HG02798 (cell line): ENCODE data around the gene HSD3B7.
"Not testable (repeated sequence)": the region's sequence is repeated elsewhere in the genome, so short reads cannot be mapped to it uniquely, and the experiment has no call there.

Experiments used
- ATAC-seq: cut with Tn5 transposase; IDR thresholded peaks from one replicate; pipeline ENCODE4 v1.9.1; 2021; ENCODE audit warnings: mild to moderate bottlenecking; ENCODE audit not compliant: unreplicated experiment, poor library complexity

Gene HSD3B7

DNA sequence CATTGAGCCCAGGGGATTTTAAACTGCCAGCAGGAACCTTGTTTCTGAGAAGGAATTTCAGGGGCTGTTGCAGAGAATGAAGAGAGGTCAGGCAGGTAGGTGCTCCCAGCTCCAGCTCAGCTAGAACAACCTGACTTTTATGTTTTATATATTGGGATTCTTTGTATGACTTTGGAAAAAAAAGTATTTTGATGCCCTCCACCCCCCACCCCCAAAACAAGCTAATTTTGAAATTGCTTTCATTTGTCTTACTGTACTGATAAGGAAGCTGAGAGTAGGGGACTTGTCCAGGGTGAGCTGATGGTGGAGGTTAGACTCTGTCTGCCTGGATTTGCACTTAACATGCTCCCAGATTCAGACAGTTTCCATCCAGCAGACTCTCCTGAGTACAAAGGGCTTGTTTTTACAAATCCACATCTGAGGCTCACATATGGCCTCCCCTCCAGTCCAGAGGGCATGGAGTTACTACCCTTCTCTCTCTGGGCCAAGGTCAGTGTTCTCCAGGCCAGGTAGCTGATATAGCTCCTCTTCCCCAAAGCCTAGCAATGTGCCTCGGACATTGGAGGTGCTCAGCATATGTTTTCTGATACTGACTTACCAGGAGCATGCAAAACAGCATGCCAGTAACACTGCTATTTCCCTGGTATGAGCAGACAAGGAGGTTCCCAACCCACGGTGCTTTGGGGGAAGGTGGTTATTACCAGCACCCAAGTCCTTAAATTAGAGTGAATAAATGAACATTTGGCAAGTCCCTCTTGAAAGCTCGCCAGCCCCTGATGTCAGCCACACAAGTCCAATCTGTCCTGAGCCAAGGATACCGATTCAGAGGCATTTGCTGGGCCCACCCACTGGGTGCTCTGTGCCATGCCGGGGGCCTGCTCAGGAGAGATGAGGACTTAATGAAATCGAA, 14.1 kb downstream of the HSD3B7 start:
- no peak for ATAC-seq

DNA sequence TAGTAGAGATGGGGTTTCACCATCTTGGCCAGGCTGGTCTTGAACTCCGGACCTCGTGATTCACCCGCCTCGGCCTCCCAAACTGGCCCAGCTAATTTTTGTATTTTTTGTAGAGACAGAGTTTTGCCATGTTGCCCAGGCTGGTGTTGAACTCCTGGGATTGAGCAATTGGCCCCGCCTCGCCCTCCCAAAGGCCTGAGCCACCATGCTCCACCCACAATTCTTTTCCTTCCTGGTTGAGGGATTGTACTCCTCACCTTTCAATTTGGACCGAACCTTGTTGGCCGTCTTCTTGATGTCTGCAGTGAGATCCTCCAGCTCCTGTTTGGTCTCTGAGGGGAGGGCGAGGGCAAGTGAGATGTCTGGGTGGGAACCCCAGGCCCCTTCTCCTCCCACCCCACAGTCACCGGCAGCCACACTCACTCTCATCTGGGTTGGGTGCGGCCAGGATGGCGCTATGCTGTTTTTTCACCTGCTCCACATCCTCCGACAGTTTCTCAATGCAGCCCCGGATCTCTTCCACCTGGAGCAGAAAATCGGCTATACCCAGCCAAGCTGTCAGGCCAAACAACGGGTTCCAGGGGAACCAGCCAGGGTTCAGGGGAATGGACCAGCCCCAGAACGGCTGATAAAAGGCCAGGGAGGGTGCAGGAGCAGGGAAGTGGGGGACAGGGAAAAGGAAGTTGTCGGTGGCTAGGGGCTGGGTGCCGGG, 15.8 kb downstream of the HSD3B7 start:
- ATAC-seq: no peak

DNA sequence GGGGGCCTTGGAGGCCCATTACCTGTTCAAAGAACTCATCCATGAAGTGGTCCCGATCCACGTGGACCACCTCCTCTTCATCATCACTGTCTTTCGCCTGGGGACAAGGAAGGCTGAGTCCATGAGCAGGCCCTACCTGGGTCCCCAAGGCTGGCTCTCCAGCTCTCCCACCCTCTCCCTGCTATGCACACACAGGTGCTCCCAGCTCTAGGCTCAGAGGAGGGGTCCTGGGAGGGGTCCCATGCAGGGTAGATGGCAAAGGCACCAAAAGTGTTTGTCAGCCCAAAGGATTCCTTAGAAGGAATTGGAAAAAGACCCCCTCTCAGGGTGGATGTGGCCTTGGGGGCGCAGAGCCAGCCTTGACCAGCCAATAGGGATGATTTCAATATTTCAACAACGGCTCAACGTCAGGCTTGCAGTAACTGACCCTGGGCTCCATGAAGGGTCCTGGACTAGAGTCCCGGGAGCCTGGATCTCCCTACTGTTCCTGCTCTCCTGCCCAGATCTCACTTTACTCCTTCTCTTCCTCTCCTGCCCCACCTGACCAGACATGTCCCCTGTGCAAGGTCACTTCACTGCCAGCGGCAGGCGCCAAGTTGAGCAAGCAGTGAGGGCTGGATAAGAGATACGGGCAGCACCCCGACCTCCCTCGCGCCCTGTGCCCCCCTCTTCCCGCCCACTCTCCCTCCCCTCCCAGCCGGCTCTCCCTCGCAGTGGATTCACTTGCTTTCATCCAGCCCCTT, 16.7 kb downstream of the HSD3B7 start:
- ATAC-seq: no peak

GRCh38 chr16:31002250-31002700, 17.3 kb downstream of the HSD3B7 start:
- ATAC-seq: no peak

DNA sequence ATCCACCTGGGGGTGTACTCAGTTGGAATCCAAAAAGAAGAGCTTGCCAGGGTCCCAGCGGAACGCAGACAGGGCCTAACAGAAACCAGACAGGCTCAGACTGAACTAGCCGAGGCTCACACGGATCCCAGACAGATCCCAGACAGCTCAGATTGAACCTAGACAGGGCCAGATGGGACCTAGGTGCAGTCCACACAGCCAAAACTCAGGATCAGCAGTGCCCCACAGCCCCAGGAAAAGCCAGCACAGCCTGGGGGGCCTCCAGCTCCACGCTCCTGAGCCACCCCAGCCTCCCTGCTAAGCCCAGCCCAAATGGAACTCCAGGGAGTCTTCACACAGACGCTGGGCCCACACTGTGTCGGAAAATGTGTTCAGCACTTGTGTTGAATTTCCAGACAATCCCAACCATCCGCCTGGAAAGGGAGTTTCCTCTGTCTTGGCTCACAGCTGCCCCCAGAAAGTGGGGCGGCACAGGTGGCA, 17.9 kb downstream of the HSD3B7 start:
- ATAC-seq: no peak

DNA sequence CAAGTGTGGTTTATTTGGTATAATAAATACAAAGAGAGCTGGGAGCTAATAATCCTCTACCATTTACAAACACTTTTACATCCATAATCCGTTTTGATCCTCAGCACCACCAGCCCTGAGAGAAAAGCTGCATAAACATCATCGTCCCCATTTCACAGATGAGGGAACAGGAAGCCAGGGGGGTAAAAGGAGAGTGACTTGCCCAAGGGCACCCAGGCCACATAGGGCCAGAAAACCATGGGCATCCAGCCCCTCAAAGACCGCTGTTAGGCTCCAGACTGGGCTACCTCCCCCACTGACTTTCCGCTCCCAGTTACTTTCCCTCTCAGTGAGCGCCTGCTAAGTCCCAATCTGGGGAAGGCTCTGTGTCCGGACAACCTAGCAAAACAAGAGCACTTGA, 18.7 kb downstream of the HSD3B7 start:
- ATAC-seq: no peak

DNA sequence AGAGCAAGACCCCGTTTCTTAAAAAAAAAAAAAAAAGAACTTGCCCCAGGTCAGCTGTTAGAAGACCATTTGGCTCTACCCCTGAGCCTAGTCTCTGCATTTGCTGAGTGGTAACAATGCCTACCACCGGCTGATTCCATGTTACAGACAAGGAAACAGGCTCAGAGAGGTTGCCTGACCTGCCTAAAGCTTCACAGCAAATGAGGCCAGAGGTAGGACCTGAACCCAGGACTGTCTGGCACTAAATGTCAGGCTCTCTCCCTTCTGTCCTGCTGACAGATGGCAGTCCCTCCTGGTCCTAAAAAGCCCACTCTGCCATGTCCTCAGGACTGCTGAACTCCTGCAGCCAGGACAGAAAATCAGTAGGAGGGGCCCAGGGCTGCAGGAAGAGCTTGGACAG, 19.7 kb downstream of the HSD3B7 start:
- no peak for ATAC-seq

- no peak for ATAC-seq
Measured at GRCh38 chr16:31005350-31006085, 20.5 kb downstream of the HSD3B7 start.

GRCh38 chr16:31006086-31006385, 21.0 kb downstream of the HSD3B7 start:
- no peak for ATAC-seq

DNA sequence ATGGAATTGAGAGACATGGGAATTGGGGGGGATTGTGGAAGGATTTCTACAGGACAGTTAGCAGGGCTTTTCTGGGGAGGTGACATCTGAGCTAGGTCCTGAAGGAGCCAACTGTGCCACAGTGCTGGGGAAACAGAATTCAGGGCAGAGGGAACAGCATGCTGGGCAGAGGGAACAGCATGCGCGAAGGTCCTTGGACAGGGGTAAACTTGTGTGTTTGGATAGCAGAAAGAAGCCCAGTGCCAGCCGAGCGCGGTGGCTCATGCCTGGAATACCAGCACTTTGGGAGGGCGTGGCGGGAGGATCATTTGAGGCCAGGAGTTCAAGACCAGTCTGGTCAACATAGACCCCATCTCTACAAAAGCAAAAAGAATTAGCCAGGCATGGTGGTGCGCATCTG, 21.6 kb downstream of the HSD3B7 start:
- ATAC-seq: no peak

- no peak for ATAC-seq
Measured at GRCh38 chr16:31007684-31008083, 22.7 kb downstream of the HSD3B7 start.

GRCh38 chr16:31008149-31008548, 23.1 kb downstream of the HSD3B7 start:
- ATAC-seq: no peak

GRCh38 chr16:31008551-31008950, 23.5 kb downstream of the HSD3B7 start:
- ATAC-seq: no peak

DNA sequence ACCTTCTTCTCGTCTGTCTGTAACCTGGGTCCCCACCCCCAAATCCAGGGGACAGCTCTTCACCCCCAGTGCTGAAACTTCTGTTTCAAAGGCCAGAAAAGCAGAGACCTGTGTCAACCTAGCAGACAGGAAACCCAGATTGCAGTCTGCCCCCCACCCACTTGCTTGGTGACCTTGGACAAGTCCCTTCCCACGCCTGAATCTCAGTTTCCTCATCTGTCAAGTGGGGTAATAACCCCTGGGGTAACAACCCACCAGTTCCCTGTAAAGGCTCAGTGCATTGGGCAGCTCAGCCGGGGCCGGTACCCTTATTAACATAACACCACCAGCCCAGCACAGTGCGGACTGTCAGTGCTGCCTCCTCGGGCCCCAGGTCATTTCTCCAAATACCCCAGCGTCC, 24.1 kb downstream of the HSD3B7 start:
- ATAC-seq: no peak

DNA sequence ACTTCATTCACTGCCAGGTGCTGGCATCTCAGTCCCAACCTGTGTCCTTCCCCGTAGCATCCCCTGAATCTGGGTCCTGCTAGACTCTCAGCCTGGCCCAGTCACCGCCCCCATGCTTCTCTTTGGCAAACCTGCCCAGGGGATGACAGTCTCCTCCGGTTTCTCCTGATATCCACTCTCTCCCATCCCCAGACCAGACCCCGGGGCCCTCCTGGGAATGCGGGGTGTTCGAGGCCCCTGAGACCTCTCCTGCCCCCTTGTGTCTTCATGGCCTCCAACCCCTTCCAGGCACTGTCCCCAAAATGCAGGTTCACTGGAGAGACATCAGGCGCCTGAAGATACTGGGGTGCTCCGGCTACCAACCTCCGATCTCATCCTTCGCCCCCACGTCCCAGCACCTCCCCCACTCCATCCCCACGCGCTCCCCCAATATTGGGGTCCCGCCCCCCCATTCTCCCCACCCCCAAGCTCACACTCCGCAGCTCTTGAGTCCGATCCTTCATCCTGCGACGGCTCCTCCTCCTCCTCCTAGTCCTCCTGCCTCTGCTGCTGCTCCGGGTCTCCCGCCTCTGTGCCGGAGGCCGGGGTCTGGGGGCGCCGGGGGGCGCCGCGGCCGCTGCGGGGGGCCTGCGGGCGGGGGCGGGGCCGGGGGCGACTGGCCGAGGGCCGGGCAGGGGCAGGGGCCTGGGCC, 25.0 kb downstream of the HSD3B7 start:
- ATAC-seq: no peak

GRCh38 chr16:31010585-31011325, 25.7 kb downstream of the HSD3B7 start, which contains the start of gene STX1B:
STX1B (minus strand) TSS chr16:31010638; CDS start chr16:31010396, 242 bp downstream.
- no peak for ATAC-seq

GRCh38 chr16:31011815-31012214, 26.8 kb downstream of the HSD3B7 start:
- ATAC-seq: not testable (repeated sequence)

- ATAC-seq: not testable (repeated sequence)
Measured at GRCh38 chr16:31013292-31013691, 28.3 kb downstream of the HSD3B7 start.

DNA sequence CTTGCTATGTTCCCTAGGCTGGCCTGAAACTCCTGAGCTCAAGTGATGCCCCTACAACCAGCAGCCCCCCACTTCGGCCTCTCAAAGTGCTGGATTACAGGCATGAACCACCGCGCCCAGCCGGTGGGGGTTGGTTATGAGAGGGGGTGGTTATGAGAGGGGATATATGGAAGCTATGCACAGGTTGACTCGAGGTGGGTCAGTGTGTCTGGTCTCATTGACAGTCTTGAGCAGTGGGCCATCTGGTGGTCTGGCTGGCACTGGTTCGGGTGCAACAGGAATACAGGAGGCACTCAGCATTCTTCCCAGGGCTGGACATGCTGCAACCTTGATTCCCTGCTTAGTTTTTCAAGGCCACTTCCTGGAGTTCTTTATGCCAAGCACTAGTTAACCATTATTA, 31.0 kb downstream of the HSD3B7 start:
- ATAC-seq: no peak
